GM18507 (cell line): ENCODE measurements around the gene GRHL1.

ENCODE experiments used
- DNase-seq: peaks from one replicate; pipeline ENCODE4 v3.0.0; 2011; ENCODE audit warnings: low read depth; ENCODE audit not compliant: insufficient read length; ENCODE audit errors: extremely low spot score
- FAIRE-seq: peaks from 2 replicates; lab custom pipeline; 2011; peaks lifted over from hg19 to GRCh38; lab: Jason Lieb, UNC

The GRHL1 gene

DNA sequence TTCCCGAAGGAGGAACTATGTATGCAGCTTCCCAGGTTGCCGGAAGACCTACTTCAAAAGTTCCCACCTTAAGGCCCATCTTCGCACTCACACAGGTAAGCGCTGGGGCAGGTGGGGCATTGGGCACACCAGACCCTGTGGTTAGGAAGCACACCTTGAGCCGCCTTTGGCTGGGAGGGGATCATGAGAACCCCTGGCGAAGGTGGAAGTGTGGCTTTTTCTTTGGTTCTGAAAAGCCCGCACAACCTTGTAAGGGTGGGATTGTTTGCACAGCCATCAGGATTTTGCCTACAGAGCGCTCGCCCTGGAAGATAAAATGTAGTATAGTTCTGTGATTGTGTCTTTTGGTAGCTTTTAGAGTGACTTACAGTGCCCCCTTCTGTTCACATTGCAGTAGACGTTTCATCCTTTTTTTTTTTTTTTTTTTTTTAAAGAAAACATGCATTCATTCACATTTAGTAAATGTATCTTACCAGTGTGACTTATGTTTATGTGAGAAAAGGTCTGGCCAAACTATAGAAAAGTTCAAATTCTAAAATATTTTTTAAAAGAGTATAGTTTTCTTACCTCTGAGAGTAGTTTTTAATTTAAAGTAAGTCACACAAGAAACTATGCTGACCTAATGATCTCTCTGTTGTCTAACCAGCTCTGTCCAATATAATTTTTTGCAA lies 97.1 kb downstream of the GRHL1 start:
- no peak for DNase-seq

More for the DNA sequence above, 97.1 kb downstream of the GRHL1 start:
- FAIRE-seq, result no peak
